CD4-positive, alpha-beta T cell (primary cell): ENCODE results near the gene ETF1. TPM values are rescaled to one million over a fixed set of nuclear protein-coding genes. Genes with fewer than 3 reads are reported as not detected.
A peak's percentile ranks its signal among the peaks of the same experiment; 100 is the strongest.

ENCODE experiments used
- ATAC-seq: fragments of 200-7000 bp; cut with Tn5 transposase; one replicate; pipeline ENCODE4 v1.10.0; 2022; ENCODE audit warnings: mild to moderate bottlenecking; ENCODE audit not compliant: poor library complexity
- CTCF ChIA-PET: fragments of 350-600 bp; sonication (Branson Sonifier 250); formaldehyde crosslinking; loops from one replicate; lab custom pipeline; 2021; ENCODE audit warnings: antibody characterized with exemption, inconsistent platforms; lab: Charles Lee
- POLR2A ChIA-PET: fragments of 350-600 bp; sonication (Branson Sonifier 250); formaldehyde crosslinking; loops from one replicate; lab custom pipeline; 2021; ENCODE audit warnings: antibody characterized with exemption, inconsistent platforms; lab: Charles Lee
- DNase-seq, 14 experiments: peaks; one replicate each; pipeline ENCODE4 v3.0.0-alpha.2; 2013 to 2020; ENCODE audit warnings: mixed read lengths in 2 of 14
- H3K27ac ChIP-seq, 2 donors: one replicate each; pipeline versions ENCODE4 v1.5.1 to v1.7.0; 2013; ENCODE audit warnings: low read length in 2 of 2, low read depth in 1 of 2, mild to moderate bottlenecking in 1 of 2
- H3K27me3 ChIP-seq, 2 experiments: 1 replicate in 1 of 2; 2 replicates in 1 of 2; pipeline versions ENCODE4 v1.6.1 to v1.7.0; 2013; ENCODE audit warnings: low read length in 2 of 2, control low read depth in 1 of 2, mild to moderate bottlenecking in 1 of 2, moderate library complexity in 1 of 2; ENCODE audit not compliant: insufficient read depth in 2 of 2, control insufficient read depth in 1 of 2
- H3K36me3 ChIP-seq: one replicate; pipeline ENCODE4 v1.6.1; 2013; ENCODE audit warnings: low read length, control low read depth; ENCODE audit not compliant: insufficient read depth
- H3K4me1 ChIP-seq: one replicate; pipeline ENCODE4 v1.6.1; 2013; ENCODE audit warnings: low read length, control low read depth; ENCODE audit not compliant: insufficient read depth
- H3K4me3 ChIP-seq: one replicate; pipeline ENCODE4 v1.5.1; 2013; ENCODE audit warnings: mild to moderate bottlenecking, low read length, moderate library complexity
- H3K9me3 ChIP-seq, 2 experiments: 1 replicate in 1 of 2; 2 replicates in 1 of 2; pipeline versions ENCODE4 v1.6.1 to v1.7.0; 2013; ENCODE audit warnings: low read length in 2 of 2, mild to moderate bottlenecking in 2 of 2, control low read depth in 1 of 2, moderate library complexity in 1 of 2; ENCODE audit not compliant: control insufficient read depth in 1 of 2, insufficient read depth in 1 of 2
- H3K27ac Mint-ChIP-seq: one replicate; pipeline ENCODE4 v1.8.0; 2020; ENCODE audit warnings: mixed read lengths
- H3K27me3 Mint-ChIP-seq: one replicate; pipeline ENCODE4 v1.8.0; 2021; ENCODE audit warnings: mixed read lengths
- H3K36me3 Mint-ChIP-seq: one replicate; pipeline ENCODE4 v1.8.0; 2021; ENCODE audit warnings: low read depth, mixed read lengths
- H3K4me1 Mint-ChIP-seq: one replicate; pipeline ENCODE4 v1.8.0; 2021; ENCODE audit warnings: low read depth, mixed read lengths
- H3K4me3 Mint-ChIP-seq: one replicate; pipeline ENCODE4 v1.8.0; 2020; ENCODE audit warnings: mild to moderate bottlenecking, mixed read lengths
- H3K9me3 Mint-ChIP-seq: one replicate; pipeline ENCODE4 v1.8.0; 2020; ENCODE audit warnings: mixed read lengths
- intact Hi-C, 2 experiments: fragments of 100-400 bp; cut with DNase I in 1 of 2; cut with micrococcal nuclease in 1 of 2; formaldehyde crosslinking; loops; one replicate each; pipeline versions ENCODE4 v1.15.1 to v1.9.0; 2023 to 2025; cut with DNase I, micrococcal nuclease
- total RNA-seq, 174 experiments: library from RNA in 2 of 174; stranded (reverse) in 2 of 174; gene quantifications; one replicate each; pipeline ENCODE4 v1.2.3 and lab custom pipeline; 2021 to 2026
- TF ChIP-seq, protein P1 (sequence below): fragments of 200-600 bp; IDR thresholded peaks from one replicate; pipeline ENCODE4 v1.8.0; 2022; ENCODE audit warnings: antibody characterized with exemption, mild to moderate bottlenecking

Gene ETF1
- total RNA-seq, 2 experiments from 2014 or later = 178 to 187 TPM

DNA sequence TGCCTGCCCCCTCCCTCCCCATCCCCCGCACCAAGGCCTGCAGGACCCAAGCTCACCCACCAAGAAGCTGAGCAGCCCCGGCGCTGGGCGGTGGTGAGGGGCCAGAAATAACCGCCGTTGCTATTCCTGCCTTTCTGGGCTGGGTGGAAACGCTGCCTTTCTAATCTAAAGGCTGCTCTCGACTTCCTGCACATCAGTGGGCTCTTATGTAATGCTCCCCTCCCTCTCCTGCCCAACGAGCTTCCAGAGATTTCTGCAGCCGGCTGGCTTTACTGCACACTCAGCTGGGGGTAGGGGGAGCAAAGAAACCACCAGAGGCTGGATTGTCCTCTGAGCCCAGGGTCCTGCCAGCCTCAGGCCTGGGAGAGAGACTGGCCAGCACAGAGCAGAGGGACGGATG is 84.7 kb downstream of the ETF1 start:
- no peaks in the 10 kb centered on the region for H3K36me3 Mint-ChIP-seq
- ATAC-seq = no peak
- intact Hi-C loops = no loop called here
- ChIA-PET CTCF (interaction anchor here (1.2 kb wide), 1 partner anchor 8 kb away, joined by 7 read pairs; no protein-coding TSS in a partner anchor), POLR2A (no interaction called here)
- H3K27ac Mint-ChIP-seq = peak overlapping the region; percentile 91
- Histone ChIP-seq H3K36me3 (no peaks in the 10 kb centered on the region), H3K4me3 (no peak overlapping the region), H3K27me3 (no peaks in the 10 kb centered on the region), H3K4me1 (peaks cover 32% of the 10 kb centered on the region), H3K27ac (no peak overlapping the region), H3K9me3 (no peaks in the 10 kb centered on the region)
- peaks cover 39% of the 10 kb centered on the region for H3K4me1 Mint-ChIP-seq
- H3K4me3 Mint-ChIP-seq = peak overlapping the region; percentile 8
- DNase-seq = peak in 1 of 14 experiments; percentile 12
- TF ChIP-seq, protein P1, sequence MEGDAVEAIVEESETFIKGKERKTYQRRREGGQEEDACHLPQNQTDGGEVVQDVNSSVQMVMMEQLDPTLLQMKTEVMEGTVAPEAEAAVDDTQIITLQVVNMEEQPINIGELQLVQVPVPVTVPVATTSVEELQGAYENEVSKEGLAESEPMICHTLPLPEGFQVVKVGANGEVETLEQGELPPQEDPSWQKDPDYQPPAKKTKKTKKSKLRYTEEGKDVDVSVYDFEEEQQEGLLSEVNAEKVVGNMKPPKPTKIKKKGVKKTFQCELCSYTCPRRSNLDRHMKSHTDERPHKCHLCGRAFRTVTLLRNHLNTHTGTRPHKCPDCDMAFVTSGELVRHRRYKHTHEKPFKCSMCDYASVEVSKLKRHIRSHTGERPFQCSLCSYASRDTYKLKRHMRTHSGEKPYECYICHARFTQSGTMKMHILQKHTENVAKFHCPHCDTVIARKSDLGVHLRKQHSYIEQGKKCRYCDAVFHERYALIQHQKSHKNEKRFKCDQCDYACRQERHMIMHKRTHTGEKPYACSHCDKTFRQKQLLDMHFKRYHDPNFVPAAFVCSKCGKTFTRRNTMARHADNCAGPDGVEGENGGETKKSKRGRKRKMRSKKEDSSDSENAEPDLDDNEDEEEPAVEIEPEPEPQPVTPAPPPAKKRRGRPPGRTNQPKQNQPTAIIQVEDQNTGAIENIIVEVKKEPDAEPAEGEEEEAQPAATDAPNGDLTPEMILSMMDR = no peak
- H3K27me3 Mint-ChIP-seq = no peaks in the 10 kb centered on the region
- no peaks in the 10 kb centered on the region for H3K9me3 Mint-ChIP-seq

DNA sequence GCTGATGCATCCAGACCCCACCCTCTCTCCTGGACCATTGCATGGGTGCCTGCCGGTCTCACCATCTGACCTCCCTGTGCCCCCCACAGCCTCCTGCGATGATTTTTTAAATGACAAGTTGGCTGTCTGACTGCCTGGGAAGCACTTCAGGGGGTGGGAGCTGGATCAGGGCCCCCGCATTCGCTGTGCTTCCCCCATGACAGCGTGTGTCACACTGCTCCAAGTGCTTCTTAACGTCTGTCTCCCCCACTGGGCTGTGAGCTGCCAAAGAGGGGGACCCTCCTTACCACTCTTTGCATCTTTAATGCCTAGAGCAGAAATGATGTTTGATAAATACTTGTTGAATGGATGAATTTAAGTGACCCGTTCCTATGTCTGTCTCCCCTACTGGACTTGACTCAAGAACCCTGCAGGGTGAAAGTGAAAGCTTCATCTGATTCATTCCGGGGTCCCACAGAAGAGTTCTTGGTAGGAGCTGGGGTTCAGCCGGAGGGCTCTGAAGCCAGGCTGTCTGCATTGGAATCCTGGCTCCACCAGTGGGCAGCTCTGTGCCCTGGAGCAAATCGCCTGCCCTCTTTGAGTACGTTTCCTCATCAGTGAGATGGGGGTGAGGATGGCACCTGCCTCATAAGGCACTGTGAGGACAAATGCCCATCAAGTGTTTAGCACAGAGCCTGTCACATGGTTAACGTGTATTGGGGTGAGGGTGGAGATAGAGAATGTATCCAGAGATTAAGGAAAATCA is 85.3 kb downstream of the ETF1 start:
- DNase-seq (no peak), ATAC-seq (no peak)
- Mint-ChIP-seq H3K27me3 (no peaks in the 10 kb centered on the region), H3K27ac (peak overlapping the region; percentile 91), H3K4me3 (peak overlapping the region; percentile 8), H3K36me3 (no peaks in the 10 kb centered on the region), H3K4me1 (peaks cover 39% of the 10 kb centered on the region), H3K9me3 (no peaks in the 10 kb centered on the region)
- no peak overlapping the region for H3K27ac ChIP-seq
- TF ChIP-seq, protein P1 = no peak
- intact Hi-C loops = no loop called here
- ChIA-PET POLR2A (no interaction called here), CTCF (no interaction called here)
- no peaks in the 10 kb centered on the region for H3K36me3 ChIP-seq
- no peaks in the 10 kb centered on the region for H3K9me3 ChIP-seq
- peaks cover 26% of the 10 kb centered on the region for H3K4me1 ChIP-seq
- no peak overlapping the region for H3K4me3 ChIP-seq
- no peaks in the 10 kb centered on the region for H3K27me3 ChIP-seq

Other genes with a start within 250 kb of the ETF1 start
- not detected for gene CDC25C, start 211.4 kb downstream of the ETF1 start, total RNA-seq
- 10 to 100 TPM; 81.0 to 83.8 TPM for gene FAM53C, start 205.0 kb downstream of the ETF1 start, total RNA-seq
- gene KDM3B, start 190.6 kb downstream of the ETF1 start, total RNA-seq = 10 to 100 TPM; 59.5 to 66.0 TPM
- under 1 TPM; 0.33 to 0.34 TPM for gene REEP2, start 104.2 kb downstream of the ETF1 start, total RNA-seq
- gene EGR1, start 77.8 kb downstream of the ETF1 start, total RNA-seq = 1 to 10 TPM; 5.7 to 6.2 TPM
- gene HSPA9, start 32.2 kb upstream of the ETF1 start, total RNA-seq = 100 to 1,000 TPM; 354 to 366 TPM
- 1 to 10 TPM; 6.0 to 6.7 TPM for gene CTNNA1, start 210.2 kb upstream of the ETF1 start, total RNA-seq